Measurements from ENCODE around the gene SLC17A5.
A peak's percentile ranks its signal among the peaks of the same experiment; 100 is the strongest.

- no peak for TF ChIP-seq EZH2phosphoT487 (IDR thresholded peaks at IDR 0.05; ENCODE audit: low read depth)
- peak; percentile 76 for TF ChIP-seq CTCF (IDR thresholded peaks at IDR 0.05; ENCODE audit: low read depth, low read length)
Observed at GRCh38 chr6:73610444-73611275, 43.1 kb downstream of the SLC17A5 start.
